HG03135 (cell line): Measurements from ENCODE around the gene LIN28B.
"Not testable (repeated sequence)": the region's sequence is repeated elsewhere in the genome, so short reads cannot be mapped to it uniquely, and the experiment has no call there.

Experiments
- ATAC-seq: cut with Tn5 transposase; IDR thresholded peaks from one replicate; pipeline ENCODE4 v1.9.1; 2021; ENCODE audit warnings: mild to moderate bottlenecking, moderate library complexity; ENCODE audit not compliant: unreplicated experiment

Gene LIN28B

GRCh38 chr6:104956731-104957294, at the start of gene LIN28B:
Gene LIN28B (plus strand): TSS chr6:104957107. CDS start chr6:104957251, 144 bp downstream.
- no peak for ATAC-seq

- no peak for ATAC-seq
Measured at GRCh38 chr6:104908031-104908887, 48.6 kb upstream of the LIN28B start.

- no peak for ATAC-seq
Measured at GRCh38 chr6:104908888-104909525, 47.9 kb upstream of the LIN28B start.

- ATAC-seq, result no peak
Measured at GRCh38 chr6:104921896-104922295, 35.0 kb upstream of the LIN28B start.

GRCh38 chr6:104928141-104928540, 28.8 kb upstream of the LIN28B start:
- ATAC-seq, result no peak

- ATAC-seq, result no peak
Measured at GRCh38 chr6:104929353-104929752, 27.6 kb upstream of the LIN28B start.

- ATAC-seq, result no peak
Measured at GRCh38 chr6:104930939-104931338, 26.0 kb upstream of the LIN28B start.

- no peak for ATAC-seq
Measured at GRCh38 chr6:104936766-104937535, 20.0 kb upstream of the LIN28B start.

GRCh38 chr6:104940238-104940892, 16.5 kb upstream of the LIN28B start:
- no peak for ATAC-seq

- peak; percentile 75 for ATAC-seq
Measured at GRCh38 chr6:104940893-104941728, 15.8 kb upstream of the LIN28B start.

GRCh38 chr6:104941729-104942091, 15.2 kb upstream of the LIN28B start:
- ATAC-seq, result no peak

- ATAC-seq, result no peak
Measured at GRCh38 chr6:104943781-104944180, 13.1 kb upstream of the LIN28B start.

GRCh38 chr6:104949206-104949605, 7.7 kb upstream of the LIN28B start:
- no peak for ATAC-seq

GRCh38 chr6:104951677-104952076, 5.2 kb upstream of the LIN28B start:
- ATAC-seq, result no peak

GRCh38 chr6:104952911-104953399, 4.0 kb upstream of the LIN28B start:
- no peak for ATAC-seq

- ATAC-seq, result not testable (repeated sequence)
Measured at GRCh38 chr6:104953400-104954189, 3.3 kb upstream of the LIN28B start.

GRCh38 chr6:104954190-104954797, 2.6 kb upstream of the LIN28B start:
- ATAC-seq, result no peak

- no peak for ATAC-seq
Measured at GRCh38 chr6:104955491-104955890, 1.4 kb upstream of the LIN28B start.
